ENCODE results near the gene SPDYE2B. TPM values are rescaled to one million over a fixed set of nuclear protein-coding genes. Genes with fewer than 3 reads are reported as not detected.
"Not testable (repeated sequence)": the region's sequence is repeated elsewhere in the genome, so short reads cannot be mapped to it uniquely, and the experiment has no call there.

SPDYE2B gene
- total and polyA plus RNA-seq, 2 donors, result 0.02 TPM; not detected in 1

DNA sequence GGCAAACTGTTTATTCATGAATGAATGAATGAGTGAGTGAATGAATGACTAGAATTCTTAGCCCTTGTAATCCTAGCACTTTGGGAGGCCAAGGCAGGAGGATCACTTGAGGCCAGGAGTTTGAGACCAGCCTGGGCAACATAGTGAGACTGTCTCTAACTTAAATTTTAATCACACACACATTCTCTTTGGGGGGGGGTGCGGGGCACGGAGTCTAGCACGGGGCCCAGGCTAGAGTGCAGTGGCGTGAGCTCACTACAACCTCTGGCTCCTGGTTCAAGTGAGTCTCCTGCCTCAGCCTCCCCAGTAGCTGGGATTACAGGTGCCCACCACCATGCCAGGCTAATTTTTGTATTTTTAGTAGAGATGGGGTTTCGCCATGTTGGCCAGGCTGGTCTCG lies 40.5 kb downstream of the SPDYE2B start:
- H3K4me3 ChIP-seq (ENCODE audit: low read length in 2 of 2); H3K9me3 ChIP-seq (ENCODE audit: control insufficient read depth in 2 of 2, insufficient read depth in 1 of 2, low read length in 1 of 2); DNase-seq (ENCODE audit: low read depth in 6 of 9, low spot score in 9 of 9); H3K27me3 ChIP-seq (ENCODE audit: control insufficient read depth in 2 of 2, insufficient read depth in 1 of 2, low read length in 1 of 2); H3K36me3 ChIP-seq (ENCODE audit: control insufficient read depth in 2 of 2, insufficient read depth in 2 of 2, low read length in 1 of 2); H3K27ac ChIP-seq (ENCODE audit: low read depth in 1 of 2, low read length in 1 of 2); H3K4me1 ChIP-seq (ENCODE audit: control insufficient read depth in 2 of 2, insufficient read depth in 2 of 2, low read length in 2 of 2): not testable (repeated sequence)
- WGBS, result 92% methylated on average over 4 of the region's 6 CpGs

GRCh38 chr7:102694008-102694407 lies 43.9 kb downstream of the SPDYE2B start:
- H3K9me3 ChIP-seq (ENCODE audit: control insufficient read depth in 2 of 2, insufficient read depth in 1 of 2, low read length in 1 of 2), result not testable (repeated sequence)

DNA sequence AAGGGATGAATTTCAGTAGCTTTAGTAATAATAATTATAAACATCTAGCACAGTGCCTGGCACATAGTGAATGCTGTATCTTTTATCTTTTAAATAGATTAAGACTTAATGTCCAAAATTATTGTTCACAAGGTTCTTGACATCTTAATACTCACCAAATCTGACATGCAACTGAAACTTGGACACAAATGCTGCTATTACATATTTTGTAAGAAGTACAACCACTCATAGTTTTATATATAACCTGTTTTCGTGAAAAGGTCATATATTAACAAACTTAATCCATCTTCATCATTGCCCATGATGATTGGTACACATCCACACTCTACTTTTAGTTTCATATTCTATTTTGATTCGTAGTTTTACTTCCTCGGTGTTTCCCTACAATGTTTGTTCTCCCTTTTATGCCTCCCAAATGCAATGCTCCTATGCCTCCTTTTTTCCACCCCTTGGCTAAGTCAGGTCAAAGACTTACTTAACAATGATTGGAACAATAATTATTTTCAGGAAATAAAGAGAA lies 45.0 kb downstream of the SPDYE2B start:
- WGBS, result 93% methylated on average over 1 of the region's 3 CpGs
- not testable (repeated sequence) for H3K36me3 ChIP-seq (ENCODE audit: control insufficient read depth in 2 of 2, insufficient read depth in 2 of 2, low read length in 1 of 2); H3K27ac ChIP-seq (ENCODE audit: low read depth in 1 of 2, low read length in 1 of 2); DNase-seq (ENCODE audit: low read depth in 6 of 9, low spot score in 9 of 9); H3K4me3 ChIP-seq (ENCODE audit: low read length in 2 of 2); H3K4me1 ChIP-seq (ENCODE audit: control insufficient read depth in 2 of 2, insufficient read depth in 2 of 2, low read length in 2 of 2); H3K27me3 ChIP-seq (ENCODE audit: control insufficient read depth in 2 of 2, insufficient read depth in 1 of 2, low read length in 1 of 2); H3K9me3 ChIP-seq (ENCODE audit: control insufficient read depth in 2 of 2, insufficient read depth in 1 of 2, low read length in 1 of 2)

More at GRCh38 chr7:102694008-102694407, 43.9 kb downstream of the SPDYE2B start:
- H3K27ac ChIP-seq (ENCODE audit: low read depth in 1 of 2, low read length in 1 of 2); H3K4me3 ChIP-seq (ENCODE audit: low read length in 2 of 2); DNase-seq (ENCODE audit: low read depth in 6 of 9, low spot score in 9 of 9); H3K27me3 ChIP-seq (ENCODE audit: control insufficient read depth in 2 of 2, insufficient read depth in 1 of 2, low read length in 1 of 2); H3K36me3 ChIP-seq (ENCODE audit: control insufficient read depth in 2 of 2, insufficient read depth in 2 of 2, low read length in 1 of 2); H3K4me1 ChIP-seq (ENCODE audit: control insufficient read depth in 2 of 2, insufficient read depth in 2 of 2, low read length in 2 of 2): not testable (repeated sequence)
- 96% methylated on average over 2 of the region's 2 CpGs for WGBS

DNA sequence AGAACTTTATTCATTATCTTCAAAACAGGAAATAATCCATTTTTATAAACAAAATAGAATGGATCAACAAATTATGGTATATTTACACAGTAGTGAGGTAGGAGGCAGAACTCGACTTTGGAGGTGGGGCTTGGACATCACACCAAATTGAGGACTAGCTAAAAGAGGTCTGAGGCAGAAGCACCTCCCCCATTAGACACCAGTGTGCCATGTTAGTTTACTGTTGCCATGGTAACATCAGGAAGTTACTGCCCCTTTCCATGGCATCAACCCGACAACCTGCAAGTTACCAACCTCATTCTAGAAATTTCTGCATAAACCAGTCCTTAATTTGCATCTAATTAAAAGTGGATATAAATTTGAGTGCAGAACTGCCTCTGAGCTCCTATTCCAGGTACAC lies 45.9 kb downstream of the SPDYE2B start:
- H3K4me1 ChIP-seq (ENCODE audit: control insufficient read depth in 2 of 2, insufficient read depth in 2 of 2, low read length in 2 of 2); H3K36me3 ChIP-seq (ENCODE audit: control insufficient read depth in 2 of 2, insufficient read depth in 2 of 2, low read length in 1 of 2); H3K27me3 ChIP-seq (ENCODE audit: control insufficient read depth in 2 of 2, insufficient read depth in 1 of 2, low read length in 1 of 2); DNase-seq (ENCODE audit: low read depth in 6 of 9, low spot score in 9 of 9); H3K4me3 ChIP-seq (ENCODE audit: low read length in 2 of 2); H3K9me3 ChIP-seq (ENCODE audit: control insufficient read depth in 2 of 2, insufficient read depth in 1 of 2, low read length in 1 of 2); H3K27ac ChIP-seq (ENCODE audit: low read depth in 1 of 2, low read length in 1 of 2): not testable (repeated sequence)
- WGBS, result 93% methylated on average over 1 of the region's 2 CpGs

DNA sequence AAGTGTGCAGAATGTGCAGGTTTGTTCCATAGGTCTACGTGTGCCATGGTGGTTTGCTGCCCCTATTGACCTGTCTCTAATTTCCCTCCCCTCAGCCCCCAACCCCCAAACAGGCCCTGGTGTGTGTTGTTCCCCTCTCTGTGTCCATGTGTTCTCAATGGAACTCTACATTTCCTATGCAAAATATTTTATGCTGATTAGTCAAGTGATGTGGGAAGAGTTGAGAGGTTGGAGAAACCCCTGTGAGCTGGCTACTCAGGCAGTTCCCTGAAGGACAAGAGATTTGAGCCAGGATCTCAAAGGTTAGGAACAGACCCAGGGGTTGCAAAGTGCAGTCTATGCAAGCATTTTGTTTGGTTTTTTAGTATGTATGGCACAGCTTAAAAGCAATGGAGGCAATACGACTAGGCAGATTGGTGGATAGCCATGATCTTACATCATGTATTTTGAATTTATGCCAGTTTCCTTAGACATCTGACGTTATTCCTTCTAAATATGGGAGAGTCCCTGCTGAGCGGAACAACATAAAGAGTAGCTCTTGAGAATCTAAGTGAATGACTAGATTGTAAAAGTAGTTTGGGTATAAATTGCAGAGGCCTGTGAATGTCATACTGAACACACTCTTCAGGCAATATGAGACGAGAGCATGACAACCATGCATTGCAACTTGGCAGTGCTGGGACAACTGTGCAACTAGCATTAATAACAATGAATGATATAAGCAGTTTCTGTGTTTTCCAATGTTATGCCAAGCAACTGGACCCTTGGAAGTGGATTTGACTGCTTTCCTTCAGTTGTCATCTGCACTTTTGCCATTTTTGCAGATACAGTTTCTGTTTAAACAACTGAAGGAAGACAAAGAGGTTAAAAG lies 47.8 kb downstream of the SPDYE2B start:
- not testable (repeated sequence) for H3K27me3 ChIP-seq (ENCODE audit: control insufficient read depth in 2 of 2, insufficient read depth in 1 of 2, low read length in 1 of 2); H3K4me1 ChIP-seq (ENCODE audit: control insufficient read depth in 2 of 2, insufficient read depth in 2 of 2, low read length in 2 of 2); DNase-seq (ENCODE audit: low read depth in 6 of 9, low spot score in 9 of 9); H3K27ac ChIP-seq (ENCODE audit: low read depth in 1 of 2, low read length in 1 of 2); H3K9me3 ChIP-seq (ENCODE audit: control insufficient read depth in 2 of 2, insufficient read depth in 1 of 2, low read length in 1 of 2); H3K4me3 ChIP-seq (ENCODE audit: low read length in 2 of 2); H3K36me3 ChIP-seq (ENCODE audit: control insufficient read depth in 2 of 2, insufficient read depth in 2 of 2, low read length in 1 of 2)
- WGBS, result 97% methylated on average over 5 of the region's 5 CpGs

GRCh38 chr7:102698962-102699750 lies 49.0 kb downstream of the SPDYE2B start:
- H3K4me1 ChIP-seq (ENCODE audit: control insufficient read depth in 2 of 2, insufficient read depth in 2 of 2, low read length in 2 of 2); DNase-seq (ENCODE audit: low read depth in 6 of 9, low spot score in 9 of 9); H3K36me3 ChIP-seq (ENCODE audit: control insufficient read depth in 2 of 2, insufficient read depth in 2 of 2, low read length in 1 of 2); H3K27ac ChIP-seq (ENCODE audit: low read depth in 1 of 2, low read length in 1 of 2); H3K9me3 ChIP-seq (ENCODE audit: control insufficient read depth in 2 of 2, insufficient read depth in 1 of 2, low read length in 1 of 2); H3K4me3 ChIP-seq (ENCODE audit: low read length in 2 of 2); H3K27me3 ChIP-seq (ENCODE audit: control insufficient read depth in 2 of 2, insufficient read depth in 1 of 2, low read length in 1 of 2): not testable (repeated sequence)
- 84% methylated on average over 9 of the region's 9 CpGs for WGBS

Other genes starting within 250 kb of the SPDYE2B start
- gene ORAI2, start 216.7 kb upstream of the SPDYE2B start, total RNA-seq, result 13.6 TPM
- 11.6 TPM for gene ORAI2, start 216.7 kb upstream of the SPDYE2B start, polyA plus RNA-seq
- gene ALKBH4, start 185.5 kb upstream of the SPDYE2B start, total RNA-seq, result 10.0 TPM
- 11.4 TPM for gene ALKBH4, start 185.5 kb upstream of the SPDYE2B start, polyA plus RNA-seq
- gene LRWD1, start 185.3 kb upstream of the SPDYE2B start, total RNA-seq, result 16.2 TPM
- gene LRWD1, start 185.3 kb upstream of the SPDYE2B start, polyA plus RNA-seq, result 19.9 TPM
- gene POLR2J, start 171.4 kb upstream of the SPDYE2B start, total RNA-seq, result 76.0 TPM
- gene POLR2J, start 171.4 kb upstream of the SPDYE2B start, polyA plus RNA-seq, result 67.1 TPM
- gene RASA4B, start 132.5 kb upstream of the SPDYE2B start, total RNA-seq, result 7.2 TPM
- gene RASA4B, start 132.5 kb upstream of the SPDYE2B start, polyA plus RNA-seq, result 14.7 TPM
- 2.8 TPM for gene UPK3BL2, start 106.6 kb upstream of the SPDYE2B start, total RNA-seq
- 28.2 TPM for gene UPK3BL2, start 106.6 kb upstream of the SPDYE2B start, polyA plus RNA-seq
- gene SPDYE2, start 99.1 kb upstream of the SPDYE2B start, total RNA-seq, result 0.05 TPM
- gene SPDYE2, start 99.1 kb upstream of the SPDYE2B start, polyA plus RNA-seq, result 0.05 TPM
- gene POLR2J3, start 77.7 kb upstream of the SPDYE2B start, total RNA-seq, result 26.3 TPM
- 75.2 TPM for gene POLR2J3, start 77.7 kb upstream of the SPDYE2B start, polyA plus RNA-seq
- gene RASA4, start 33.6 kb upstream of the SPDYE2B start, total RNA-seq, result 13.6 TPM
- 42.3 TPM for gene RASA4, start 33.6 kb upstream of the SPDYE2B start, polyA plus RNA-seq
- gene UPK3BL1, start 7.5 kb upstream of the SPDYE2B start, total RNA-seq, result 11.5 TPM
- gene UPK3BL1, start 7.5 kb upstream of the SPDYE2B start, polyA plus RNA-seq, result 256 TPM
- gene POLR2J2, start 21.3 kb downstream of the SPDYE2B start, total RNA-seq, result 1.3 TPM
- 4.8 TPM for gene POLR2J2, start 21.3 kb downstream of the SPDYE2B start, polyA plus RNA-seq
- gene FAM185A, start 98.7 kb downstream of the SPDYE2B start, total RNA-seq, result 8.2 TPM
- gene FAM185A, start 98.7 kb downstream of the SPDYE2B start, polyA plus RNA-seq, result 5.6 TPM

All from thymus (tissue), 11 donors.